ENCODE data around the gene ZNF700.

The ZNF700 gene

GRCh38 chr19:11970174-11970573, 45.3 kb downstream of the ZNF700 start:
- peaks cover 23% of the 10 kb centered on the region for H3K4me1 ChIP-seq (ENCODE audit: low read length)

DNA sequence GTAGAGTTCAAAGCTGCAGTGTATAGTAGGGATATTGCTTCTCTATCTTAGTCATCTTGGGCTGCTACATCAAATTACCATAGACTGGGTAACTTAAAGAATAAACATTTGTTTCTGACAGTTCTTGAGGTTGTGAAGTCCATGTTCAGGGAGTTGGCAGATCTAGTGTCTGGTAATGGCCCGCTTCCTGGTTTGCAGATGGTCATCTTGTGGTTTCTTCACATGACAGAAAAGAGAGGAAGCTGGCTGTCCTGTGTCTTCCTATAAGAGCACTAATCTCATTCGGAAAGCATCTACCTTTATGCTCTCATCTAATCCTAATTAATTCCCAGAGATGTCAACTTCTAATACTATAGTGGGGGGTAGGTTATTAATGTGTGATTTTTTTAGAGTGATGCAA, 46.1 kb downstream of the ZNF700 start:
- no peak overlapping the region for H3K9ac ChIP-seq (ENCODE audit: low read length)
- no peak overlapping the region for H3K4me3 ChIP-seq (ENCODE audit: low read length)
- no peaks in the 10 kb centered on the region; the same call in 1 of the 2 replicates for H4K20me1 ChIP-seq (ENCODE audit: insufficient read depth, low read length)
- H3K4me2 ChIP-seq (ENCODE audit: low read length), result 0 out of 2 replicates have a peak overlapping the region, but pooled peaks have one; percentile 10
- H3K27me3 ChIP-seq (ENCODE audit: low read depth, low read length), result no peaks in the 10 kb centered on the region; the same call in 1 of the 2 replicates
- 0 out of 2 replicates have a peak, but pooled peaks cover 5% of the 10 kb centered on the region for H3K9me3 ChIP-seq (ENCODE audit: insufficient read depth, low read length)
- peaks cover 17% of the 10 kb centered on the region for H3K4me1 ChIP-seq (ENCODE audit: low read length)
- TF ChIP-seq, protein P1, sequence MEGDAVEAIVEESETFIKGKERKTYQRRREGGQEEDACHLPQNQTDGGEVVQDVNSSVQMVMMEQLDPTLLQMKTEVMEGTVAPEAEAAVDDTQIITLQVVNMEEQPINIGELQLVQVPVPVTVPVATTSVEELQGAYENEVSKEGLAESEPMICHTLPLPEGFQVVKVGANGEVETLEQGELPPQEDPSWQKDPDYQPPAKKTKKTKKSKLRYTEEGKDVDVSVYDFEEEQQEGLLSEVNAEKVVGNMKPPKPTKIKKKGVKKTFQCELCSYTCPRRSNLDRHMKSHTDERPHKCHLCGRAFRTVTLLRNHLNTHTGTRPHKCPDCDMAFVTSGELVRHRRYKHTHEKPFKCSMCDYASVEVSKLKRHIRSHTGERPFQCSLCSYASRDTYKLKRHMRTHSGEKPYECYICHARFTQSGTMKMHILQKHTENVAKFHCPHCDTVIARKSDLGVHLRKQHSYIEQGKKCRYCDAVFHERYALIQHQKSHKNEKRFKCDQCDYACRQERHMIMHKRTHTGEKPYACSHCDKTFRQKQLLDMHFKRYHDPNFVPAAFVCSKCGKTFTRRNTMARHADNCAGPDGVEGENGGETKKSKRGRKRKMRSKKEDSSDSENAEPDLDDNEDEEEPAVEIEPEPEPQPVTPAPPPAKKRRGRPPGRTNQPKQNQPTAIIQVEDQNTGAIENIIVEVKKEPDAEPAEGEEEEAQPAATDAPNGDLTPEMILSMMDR (IDR thresholded peaks at IDR 0.05; ENCODE audit: low read depth, low read length), result no peak
- TF ChIP-seq EZH2phosphoT487 (IDR thresholded peaks at IDR 0.05; ENCODE audit: low read depth), result no peak
- H3K36me3 ChIP-seq (replicated peaks; ENCODE audit: low read depth, low read length), result no peaks in the 10 kb centered on the region
- no peak overlapping the region for H2AFZ ChIP-seq (ENCODE audit: low read depth, low read length)
- H3K79me2 ChIP-seq (ENCODE audit: low read length), result no peaks in the 10 kb centered on the region
- H3K27ac ChIP-seq (ENCODE audit: low read length), result no peak overlapping the region

More at GRCh38 chr19:11970174-11970573, 45.3 kb downstream of the ZNF700 start:
- Histone ChIP-seq H3K27me3 (ENCODE audit: low read depth, low read length) (no peaks in the 10 kb centered on the region; the same call in 1 of the 2 replicates), H3K27ac (ENCODE audit: low read length) (no peak overlapping the region), H3K9ac (ENCODE audit: low read length) (no peak overlapping the region), H2AFZ (ENCODE audit: low read depth, low read length) (no peak overlapping the region), H3K4me2 (ENCODE audit: low read length) (peak overlapping the region; percentile 10), H4K20me1 (ENCODE audit: insufficient read depth, low read length) (no peaks in the 10 kb centered on the region; the same call in 1 of the 2 replicates), H3K79me2 (ENCODE audit: low read length) (no peaks in the 10 kb centered on the region), H3K9me3 (ENCODE audit: insufficient read depth, low read length) (no peaks in the 10 kb centered on the region), H3K4me3 (ENCODE audit: low read length) (no peak overlapping the region), H3K36me3 (replicated peaks; ENCODE audit: low read depth, low read length) (no peaks in the 10 kb centered on the region)
- TF ChIP-seq EZH2phosphoT487 (IDR thresholded peaks at IDR 0.05; ENCODE audit: low read depth), result no peak
- TF ChIP-seq, protein P1 (IDR thresholded peaks at IDR 0.05; ENCODE audit: low read depth, low read length), result no peak

DNA sequence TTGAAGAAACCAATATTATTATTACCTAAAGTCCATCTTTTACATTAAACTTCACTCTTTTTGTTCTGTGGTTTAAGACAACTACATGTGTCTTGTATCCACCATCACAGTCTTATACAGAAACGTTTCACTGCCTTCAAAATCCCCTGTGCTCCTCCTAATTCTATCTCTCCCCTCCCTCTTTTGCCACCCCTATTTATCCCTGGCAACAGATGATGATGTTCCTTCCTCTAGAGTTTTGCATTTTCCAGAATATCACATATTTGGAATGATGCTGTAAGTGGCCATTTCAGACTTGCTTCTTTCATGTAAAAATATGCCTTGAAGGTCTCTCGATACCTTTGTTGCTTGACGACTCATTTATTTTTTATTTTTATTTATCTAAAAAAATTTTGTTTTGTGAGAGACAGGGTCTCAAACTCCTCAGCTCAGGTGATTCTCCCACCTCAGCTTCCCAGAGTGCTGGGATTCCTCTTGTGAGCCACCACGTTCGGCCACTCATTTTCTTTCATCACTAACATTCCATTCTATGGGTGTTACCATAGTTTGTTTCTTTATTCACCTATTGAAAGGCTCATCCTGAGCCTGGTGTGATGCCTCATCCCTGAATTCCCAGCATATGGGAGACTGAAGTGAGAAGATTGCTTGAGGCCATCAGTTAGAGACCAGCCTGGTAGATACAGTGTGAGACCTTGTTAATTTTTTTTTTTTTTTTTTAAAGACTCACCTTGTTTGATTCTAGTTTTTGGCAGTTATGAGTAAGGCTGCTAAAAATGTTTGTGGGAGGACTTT, 48.3 kb downstream of the ZNF700 start:
- TF ChIP-seq, protein P1 (IDR thresholded peaks at IDR 0.05; ENCODE audit: low read depth, low read length), result no peak
- no peak for TF ChIP-seq EZH2phosphoT487 (IDR thresholded peaks at IDR 0.05; ENCODE audit: low read depth)
- Histone ChIP-seq H4K20me1 (ENCODE audit: insufficient read depth, low read length) (no peaks in the 10 kb centered on the region; the same call in 1 of the 2 replicates), H3K9ac (ENCODE audit: low read length) (no peak overlapping the region), H3K27me3 (ENCODE audit: low read depth, low read length) (no peaks in the 10 kb centered on the region), H3K4me3 (ENCODE audit: low read length) (no peak overlapping the region), H3K36me3 (replicated peaks; ENCODE audit: low read depth, low read length) (peaks cover 8% of the 10 kb centered on the region), H3K4me2 (ENCODE audit: low read length) (no peak overlapping the region), H3K9me3 (ENCODE audit: insufficient read depth, low read length) (peaks cover 8% of the 10 kb centered on the region; the same call in 1 of the 2 replicates), H3K27ac (ENCODE audit: low read length) (no peak overlapping the region), H3K79me2 (ENCODE audit: low read length) (no peaks in the 10 kb centered on the region), H2AFZ (ENCODE audit: low read depth, low read length) (no peak overlapping the region), H3K4me1 (ENCODE audit: low read length) (peaks cover 17% of the 10 kb centered on the region)

DNA sequence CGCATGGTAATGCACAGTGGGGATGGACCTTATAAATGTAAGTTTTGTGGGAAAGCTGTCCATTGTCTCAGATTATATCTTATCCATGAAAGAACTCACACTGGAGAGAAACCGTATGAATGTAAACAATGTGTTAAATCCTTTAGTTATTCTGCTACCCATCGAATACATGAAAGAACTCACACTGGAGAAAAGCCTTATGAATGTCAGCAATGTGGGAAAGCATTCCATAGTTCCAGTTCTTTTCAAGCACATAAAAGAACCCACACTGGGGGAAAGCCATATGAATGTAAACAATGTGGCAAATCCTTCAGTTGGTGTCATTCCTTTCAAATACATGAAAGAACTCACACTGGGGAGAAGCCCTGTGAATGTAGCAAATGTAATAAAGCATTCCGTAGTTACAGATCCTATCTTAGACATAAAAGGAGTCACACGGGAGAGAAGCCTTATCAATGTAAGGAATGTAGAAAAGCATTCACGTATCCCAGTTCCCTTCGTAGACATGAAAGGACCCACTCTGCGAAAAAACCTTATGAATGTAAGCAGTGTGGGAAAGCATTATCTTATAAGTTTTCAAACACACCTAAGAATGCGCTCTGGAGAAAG, 53.7 kb downstream of the ZNF700 start:
- Histone ChIP-seq H4K20me1 (ENCODE audit: insufficient read depth, low read length) (no peaks in the 10 kb centered on the region), H3K4me2 (ENCODE audit: low read length) (no peak overlapping the region), H2AFZ (ENCODE audit: low read depth, low read length) (no peak overlapping the region), H3K9ac (ENCODE audit: low read length) (no peak overlapping the region), H3K36me3 (replicated peaks; ENCODE audit: low read depth, low read length) (peaks cover 40% of the 10 kb centered on the region), H3K4me1 (ENCODE audit: low read length) (0 out of 2 replicates have a peak, but pooled peaks cover 8% of the 10 kb centered on the region), H3K9me3 (ENCODE audit: insufficient read depth, low read length) (peaks cover 37% of the 10 kb centered on the region), H3K4me3 (ENCODE audit: low read length) (no peak overlapping the region), H3K27me3 (ENCODE audit: low read depth, low read length) (no peaks in the 10 kb centered on the region), H3K27ac (ENCODE audit: low read length) (no peak overlapping the region), H3K79me2 (ENCODE audit: low read length) (no peaks in the 10 kb centered on the region)
- TF ChIP-seq, protein P1 (IDR thresholded peaks at IDR 0.05; ENCODE audit: low read depth, low read length), result no peak
- no peak for TF ChIP-seq EZH2phosphoT487 (IDR thresholded peaks at IDR 0.05; ENCODE audit: low read depth)

Measured in OCI-LY3 (cell line).